ENCODE measurements around the gene TOMM5.

Gene TOMM5

GRCh38 chr9:37562826-37563225 lies 29.6 kb downstream of the TOMM5 start:
- DNase-seq (ENCODE audit: low spot score): no peak

- no peak for DNase-seq (ENCODE audit: low spot score)
Measured at GRCh38 chr9:37561682-37562081, 30.7 kb downstream of the TOMM5 start.

- no peak for DNase-seq (ENCODE audit: low spot score)
Measured at GRCh38 chr9:37559855-37560592, 32.4 kb downstream of the TOMM5 start.

- no peak for DNase-seq (ENCODE audit: low spot score)
Measured at GRCh38 chr9:37559125-37559524, 33.3 kb downstream of the TOMM5 start.

- no peak for DNase-seq (ENCODE audit: low spot score)
Measured at GRCh38 chr9:37555786-37556185, 36.6 kb downstream of the TOMM5 start.

- DNase-seq (ENCODE audit: low spot score): no peak
Measured at GRCh38 chr9:37554318-37554717, 38.1 kb downstream of the TOMM5 start.

- DNase-seq (ENCODE audit: low spot score): no peak
Measured at GRCh38 chr9:37551888-37552287, 40.5 kb downstream of the TOMM5 start.

- DNase-seq (ENCODE audit: low spot score): no peak
Measured at GRCh38 chr9:37551468-37551867, 40.9 kb downstream of the TOMM5 start.

- no peak for DNase-seq (ENCODE audit: low spot score)
Measured at GRCh38 chr9:37550781-37551180, 41.6 kb downstream of the TOMM5 start.

- DNase-seq (ENCODE audit: low spot score): no peak
Measured at GRCh38 chr9:37549527-37549926, 42.9 kb downstream of the TOMM5 start.

- no peak for DNase-seq (ENCODE audit: low spot score)
Measured at GRCh38 chr9:37547328-37547878, 45.0 kb downstream of the TOMM5 start.

- DNase-seq (ENCODE audit: low spot score): no peak
Measured at GRCh38 chr9:37543468-37543867, 48.9 kb downstream of the TOMM5 start.

- no peak for DNase-seq (ENCODE audit: low spot score)
Measured at GRCh38 chr9:37542895-37543294, 49.5 kb downstream of the TOMM5 start.

GRCh38 chr9:37542488-37542887 lies 49.9 kb downstream of the TOMM5 start:
- DNase-seq (ENCODE audit: low spot score): no peak

- DNase-seq (ENCODE audit: low spot score): no peak
Measured at GRCh38 chr9:37541465-37541864, 50.9 kb downstream of the TOMM5 start.

GRCh38 chr9:37540634-37541033 lies 51.8 kb downstream of the TOMM5 start:
- DNase-seq (ENCODE audit: low spot score): peak; percentile 51

- DNase-seq (ENCODE audit: low spot score): no peak
Measured at GRCh38 chr9:37539634-37540033, 52.8 kb downstream of the TOMM5 start.
